HuH-7 (cell line): Measurements from ENCODE around the gene SPATA31A6.
"Not testable (repeated sequence)": the region's sequence is repeated elsewhere in the genome, so short reads cannot be mapped to it uniquely, and the experiment has no call there.

Experiments
- DNase-seq: peaks from one replicate; pipeline ENCODE4 v3.0.0; 2011; ENCODE audit warnings: low spot score

The SPATA31A6 gene

GRCh38 chr9:42183359-42183758 lies at the start of gene SPATA31A6:
SPATA31A6 (plus strand) TSS chr9:42183659; CDS start chr9:42183688, 29 bp downstream.
- not testable (repeated sequence) for DNase-seq

DNA sequence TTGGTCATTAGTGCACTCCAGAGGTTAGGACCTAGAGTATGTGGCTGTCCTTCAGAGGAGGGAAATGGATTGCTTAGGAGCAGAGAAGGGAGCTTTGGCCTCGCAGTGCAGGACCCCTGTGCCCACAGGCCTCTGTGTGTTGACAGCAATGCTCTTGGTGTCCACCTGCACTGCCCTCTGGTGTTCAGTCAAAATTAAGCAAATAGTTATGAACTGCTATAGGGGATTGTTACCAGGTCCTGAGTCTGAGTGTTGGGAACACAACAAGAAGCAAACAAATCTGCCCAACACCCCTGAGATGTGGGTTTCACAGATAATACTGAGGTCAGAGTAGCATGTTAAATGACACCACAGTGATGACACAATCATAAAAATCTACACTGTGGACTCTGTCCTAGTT lies 23.2 kb upstream of the SPATA31A6 start:
- DNase-seq: peak; percentile 15

DNA sequence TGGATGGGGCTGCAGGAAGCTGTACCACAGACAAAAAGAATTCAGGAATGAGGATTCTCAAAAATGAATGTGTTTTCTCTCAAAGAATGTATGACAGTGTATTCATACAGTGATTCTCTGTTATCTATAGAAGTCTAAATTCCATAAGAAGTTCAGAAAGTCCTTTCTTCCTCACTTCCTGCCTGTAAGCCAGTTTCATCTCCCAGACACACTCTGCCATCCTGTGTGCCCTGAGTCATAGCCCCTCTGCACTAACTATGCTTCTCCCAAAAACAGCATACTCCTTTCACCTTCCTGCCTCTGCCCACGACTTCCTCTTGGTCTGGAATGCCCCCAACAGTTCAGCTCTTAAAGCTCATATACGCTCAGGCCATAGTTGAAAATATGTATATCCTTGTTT lies 36.4 kb downstream of the SPATA31A6 start:
- not testable (repeated sequence) for DNase-seq

DNA sequence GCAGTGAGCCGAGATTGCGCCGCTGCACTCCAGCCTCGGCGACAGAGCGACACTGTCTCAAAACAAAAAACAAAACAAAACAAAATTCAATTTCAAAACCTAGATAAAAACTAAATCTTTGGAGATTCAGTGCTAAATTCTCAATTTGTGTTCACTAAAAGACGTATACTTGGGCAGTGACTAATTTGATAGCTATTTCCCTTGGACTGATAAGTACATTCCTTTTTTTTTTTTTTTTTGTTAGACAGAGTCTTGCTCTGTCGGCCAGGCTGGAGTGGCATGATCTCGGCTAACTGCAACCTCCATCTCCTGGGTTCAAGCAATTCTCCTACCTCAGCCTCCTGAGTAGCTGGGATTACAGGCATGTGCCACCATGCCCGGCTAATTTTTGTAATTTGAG lies 39.8 kb downstream of the SPATA31A6 start:
- DNase-seq: not testable (repeated sequence)

GRCh38 chr9:42233031-42233430 lies 49.6 kb downstream of the SPATA31A6 start:
- not testable (repeated sequence) for DNase-seq

DNA sequence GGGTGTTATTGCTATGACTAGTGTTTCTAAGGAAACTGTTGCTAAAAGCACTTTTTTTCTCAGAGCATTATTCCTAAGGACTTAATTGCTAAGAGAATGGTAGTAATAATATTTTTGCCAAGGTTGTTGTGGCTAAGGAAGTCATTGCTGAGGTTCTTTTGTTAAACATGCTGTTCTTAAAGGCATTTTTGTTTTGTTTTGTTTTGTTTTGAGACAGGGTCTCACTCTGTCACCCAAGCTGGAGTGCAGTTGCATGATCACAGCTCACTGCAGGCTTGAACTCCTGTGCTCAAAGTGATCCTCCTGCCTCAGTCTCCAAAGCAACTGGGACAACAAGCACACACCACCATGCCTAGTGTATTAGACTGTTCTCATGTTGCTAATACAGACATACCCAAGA lies 51.2 kb downstream of the SPATA31A6 start:
- not testable (repeated sequence) for DNase-seq

DNA sequence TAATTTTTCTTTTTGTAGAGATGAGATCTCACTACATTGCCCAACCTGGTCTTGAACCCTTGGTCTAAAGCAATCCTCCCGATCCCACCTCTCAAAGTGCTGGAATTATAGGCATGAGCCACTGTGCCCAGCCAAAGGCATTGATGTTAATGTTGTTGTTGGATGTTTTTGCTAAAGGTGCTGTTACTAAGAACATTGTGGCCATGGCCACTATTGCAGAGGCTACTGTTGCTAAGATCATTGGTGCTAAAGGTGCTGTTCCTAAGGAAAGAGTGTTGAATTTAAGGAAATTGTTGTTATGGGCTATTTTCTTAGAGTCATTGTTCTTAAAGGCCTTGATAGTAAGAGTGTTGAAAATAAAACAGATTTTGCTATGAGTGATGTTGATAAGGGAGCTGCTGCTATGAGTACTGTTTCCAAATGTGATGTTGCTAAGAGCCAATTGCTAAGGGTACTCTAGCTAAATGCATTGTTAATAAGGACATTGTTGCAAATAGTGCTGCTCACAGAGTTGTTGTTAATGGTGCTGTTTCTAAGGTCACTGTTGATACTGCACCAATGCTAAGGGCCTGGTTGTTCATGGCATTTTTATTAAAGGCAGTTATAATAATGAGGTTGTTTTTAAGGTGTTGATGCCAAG lies 52.0 kb downstream of the SPATA31A6 start:
- not testable (repeated sequence) for DNase-seq

DNA sequence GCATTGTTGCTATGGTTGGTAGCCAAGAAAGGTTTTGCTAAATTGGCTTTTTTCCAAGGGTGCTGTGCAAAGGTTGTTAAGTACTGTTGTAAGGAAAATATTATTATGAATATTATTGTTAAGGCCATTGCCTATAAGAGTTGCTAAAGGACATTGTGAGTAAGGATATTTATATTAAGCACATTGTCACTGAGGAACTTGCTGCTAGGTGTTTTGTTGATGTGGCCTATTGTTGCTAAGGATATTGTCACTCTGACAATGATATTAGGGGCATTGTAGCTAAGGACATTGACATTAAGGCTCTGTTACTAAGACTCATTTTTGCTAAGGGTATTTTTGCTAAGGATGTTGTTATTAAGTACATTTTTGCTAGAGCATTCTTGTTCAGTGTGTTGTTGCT lies 52.6 kb downstream of the SPATA31A6 start:
- not testable (repeated sequence) for DNase-seq

- DNase-seq: not testable (repeated sequence)
These were observed 53.9 kb downstream of the SPATA31A6 start for GRCh38 chr9:42237381-42237780.

GRCh38 chr9:42238862-42239261 lies 55.4 kb downstream of the SPATA31A6 start:
- DNase-seq: not testable (repeated sequence)
